Adipose tissue (tissue), 3 donors: ENCODE results near the gene TBC1D22A. TPM values are rescaled to one million over a fixed set of nuclear protein-coding genes. Genes with fewer than 3 reads are reported as not detected.
"Not testable (repeated sequence)": the region's sequence is repeated elsewhere in the genome, so short reads cannot be mapped to it uniquely, and the experiment has no call there.

Source experiments
- H3K27ac ChIP-seq: one replicate; pipeline ENCODE4 v1.5.1; 2013; ENCODE audit warnings: low read depth, low read length
- WGBS, 3 donors: extraction: QIAGEN DNeasy Blood & Tissue Kit; methylation state at CpG; one replicate each; pipeline ENCODE4 v1.1.7; 2013; 5-methylcytosine and 5-hydroxymethylcytosine counted together
- polyA plus RNA-seq, 3 donors: library from polyadenylated mRNA; stranded (reverse); fragments of 200-250 nt; gene quantifications; one replicate each; pipeline ENCODE4 v1.2.3, GENCODE V29; 2013
- donor health status: healthy with polysubstance abuse.
- donor health status: Bipolar disorder and iron deficiency.
- donor health status: healthy.

The TBC1D22A gene
- polyA plus RNA-seq, 3 donors: 13.3 to 16.7 (median 15.4) TPM

- H3K27ac ChIP-seq: no peak overlapping the region
- 72 to 81% (median 77%) methylated on average over 14 to 15 of the region's 15 CpGs for WGBS, 3 donors
These were observed 53.7 kb downstream of the TBC1D22A start for GRCh38 chr22:46815896-46816731.

- WGBS, 3 donors: 95 to 100% (median 97%) methylated on average over 4 of the region's 4 CpGs
- H3K27ac ChIP-seq: not testable (repeated sequence)
These were observed 54.9 kb downstream of the TBC1D22A start for GRCh38 chr22:46817390-46817789.

- 94 to 96% (median 96%) methylated on average over 8 of the region's 8 CpGs for WGBS, 3 donors
These were observed 60.8 kb downstream of the TBC1D22A start for GRCh38 chr22:46823248-46823647.

GRCh38 chr22:46823654-46824053 lies 61.2 kb downstream of the TBC1D22A start:
- WGBS, 3 donors: 96 to 97% (median 96%) methylated on average over 13 of the region's 13 CpGs
- H3K27ac ChIP-seq: no peak overlapping the region

More at GRCh38 chr22:46823248-46823647, 60.8 kb downstream of the TBC1D22A start:
- H3K27ac ChIP-seq: no peak overlapping the region

- WGBS, 3 donors: 91 to 94% (median 92%) methylated on average over 9 of the region's 9 CpGs
- no peak overlapping the region for H3K27ac ChIP-seq
These were observed 62.0 kb downstream of the TBC1D22A start for GRCh38 chr22:46824344-46824909.

GRCh38 chr22:46824980-46825544 lies 62.6 kb downstream of the TBC1D22A start:
- WGBS, 3 donors: 82 to 88% (median 82%) methylated on average over 12 of the region's 12 CpGs

GRCh38 chr22:46826438-46827135 lies 64.1 kb downstream of the TBC1D22A start:
- WGBS, 3 donors: 87 to 91% (median 91%) methylated on average over 15 of the region's 15 CpGs
- no peak overlapping the region for H3K27ac ChIP-seq

More at GRCh38 chr22:46824980-46825544, 62.6 kb downstream of the TBC1D22A start:
- no peak overlapping the region for H3K27ac ChIP-seq

- 85 to 96% (median 93%) methylated on average over 25 of the region's 25 CpGs for WGBS, 3 donors
- no peak overlapping the region for H3K27ac ChIP-seq
These were observed 64.8 kb downstream of the TBC1D22A start for GRCh38 chr22:46827136-46827780.

GRCh38 chr22:46827781-46828180 lies 65.3 kb downstream of the TBC1D22A start:
- WGBS, 3 donors: 92 to 99% (median 98%) methylated on average over 12 of the region's 12 CpGs
- no peak overlapping the region for H3K27ac ChIP-seq

- 90 to 95% (median 92%) methylated on average over 9 of the region's 9 CpGs for WGBS, 3 donors
- no peak overlapping the region for H3K27ac ChIP-seq
These were observed 66.0 kb downstream of the TBC1D22A start for GRCh38 chr22:46828323-46828900.

- H3K27ac ChIP-seq: no peak overlapping the region
- 60 to 76% (median 66%) methylated on average over 12 of the region's 12 CpGs for WGBS, 3 donors
These were observed 66.9 kb downstream of the TBC1D22A start for GRCh38 chr22:46829117-46829891.

GRCh38 chr22:46829941-46830715 lies 67.7 kb downstream of the TBC1D22A start:
- no peak overlapping the region for H3K27ac ChIP-seq
- 66 to 85% (median 78%) methylated on average over 15 of the region's 15 CpGs for WGBS, 3 donors

- WGBS, 3 donors: 88 to 95% (median 93%) methylated on average over 8 of the region's 8 CpGs
- no peak overlapping the region for H3K27ac ChIP-seq
These were observed 68.4 kb downstream of the TBC1D22A start for GRCh38 chr22:46830841-46831240.

GRCh38 chr22:46833228-46833627 lies 70.8 kb downstream of the TBC1D22A start:
- H3K27ac ChIP-seq: no peak overlapping the region
- WGBS, 3 donors: 48 to 90% (median 86%) methylated on average over 6 of the region's 6 CpGs

GRCh38 chr22:46834021-46834737 lies 71.7 kb downstream of the TBC1D22A start:
- WGBS, 3 donors: 92 to 100% (median 98%) methylated on average over 1 of the region's 1 CpG
- H3K27ac ChIP-seq: no peak overlapping the region

- H3K27ac ChIP-seq: no peak overlapping the region
- 96 to 99% (median 98%) methylated on average over 2 of the region's 2 CpGs for WGBS, 3 donors
These were observed 72.8 kb downstream of the TBC1D22A start for GRCh38 chr22:46835288-46835687.
